Tibial artery (tissue), 4 donors: ENCODE data around the gene MED26.

Experiments
- DNase-seq, 2 donors: peaks; one replicate each; pipeline ENCODE4 v3.0.0-alpha.2; 2019
- H3K27ac ChIP-seq, 2 donors: fragments of 200-600 bp; sonication (generic) in 1 of 2; 1 replicate in 1 of 2; 2 replicates in 1 of 2; pipeline ENCODE4 v1.5.1; 2018 to 2019; ENCODE audit warnings: mild to moderate bottlenecking in 1 of 2
- H3K27me3 ChIP-seq, 2 donors: fragments of 200-600 bp; sonication (generic) in 1 of 2; one replicate each; pipeline versions ENCODE4 v1.5.1 to v1.6.0; 2016 to 2019
- H3K36me3 ChIP-seq, 3 donors: fragments of 200-600 bp; sonication (generic) in 2 of 3; one replicate each; pipeline ENCODE4 v1.5.1; 2016 to 2019; ENCODE audit warnings: mild to moderate bottlenecking in 2 of 3
- H3K4me1 ChIP-seq, 4 donors: fragments of 200-600 bp; sonication (generic) in 2 of 4; 1 replicate in 3 of 4; 2 replicates in 1 of 4; pipeline ENCODE4 v1.5.1; 2016 to 2019
- H3K4me3 ChIP-seq, 2 donors: fragments of 200-600 bp; sonication (generic) in 1 of 2; 1 replicate in 1 of 2; 2 replicates in 1 of 2; pipeline ENCODE4 v1.5.1; 2018 to 2019; ENCODE audit warnings: mild to moderate bottlenecking in 2 of 2
- H3K9me3 ChIP-seq, 3 donors: fragments of 200-600 bp; sonication (generic) in 1 of 3; one replicate each; pipeline ENCODE4 v1.5.1; 2016 to 2019
- intact Hi-C: fragments of 100-400 bp; cut with DNase I; formaldehyde crosslinking; loops from one replicate; pipeline ENCODE4 v1.15.0; 2023; ENCODE audit warnings: low total_unique reads
- TF ChIP-seq, protein P1 (sequence below), 2 experiments: fragments of 200-600 bp in 1 of 2; fragments of 450-650 bp in 1 of 2; IDR thresholded peaks; one replicate each; pipeline ENCODE4 v1.5.1; 2017 to 2019; ENCODE audit warnings: antibody characterized with exemption in 2 of 2, mild to moderate bottlenecking in 1 of 2, moderate library complexity in 1 of 2

Gene MED26

GRCh38 chr19:16594681-16595091, 33.3 kb downstream of the MED26 start:
- TF ChIP-seq, protein P1, sequence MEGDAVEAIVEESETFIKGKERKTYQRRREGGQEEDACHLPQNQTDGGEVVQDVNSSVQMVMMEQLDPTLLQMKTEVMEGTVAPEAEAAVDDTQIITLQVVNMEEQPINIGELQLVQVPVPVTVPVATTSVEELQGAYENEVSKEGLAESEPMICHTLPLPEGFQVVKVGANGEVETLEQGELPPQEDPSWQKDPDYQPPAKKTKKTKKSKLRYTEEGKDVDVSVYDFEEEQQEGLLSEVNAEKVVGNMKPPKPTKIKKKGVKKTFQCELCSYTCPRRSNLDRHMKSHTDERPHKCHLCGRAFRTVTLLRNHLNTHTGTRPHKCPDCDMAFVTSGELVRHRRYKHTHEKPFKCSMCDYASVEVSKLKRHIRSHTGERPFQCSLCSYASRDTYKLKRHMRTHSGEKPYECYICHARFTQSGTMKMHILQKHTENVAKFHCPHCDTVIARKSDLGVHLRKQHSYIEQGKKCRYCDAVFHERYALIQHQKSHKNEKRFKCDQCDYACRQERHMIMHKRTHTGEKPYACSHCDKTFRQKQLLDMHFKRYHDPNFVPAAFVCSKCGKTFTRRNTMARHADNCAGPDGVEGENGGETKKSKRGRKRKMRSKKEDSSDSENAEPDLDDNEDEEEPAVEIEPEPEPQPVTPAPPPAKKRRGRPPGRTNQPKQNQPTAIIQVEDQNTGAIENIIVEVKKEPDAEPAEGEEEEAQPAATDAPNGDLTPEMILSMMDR (IDR thresholded peaks at IDR 0.05) = no peak
- Histone ChIP-seq H3K36me3 (no peaks in the 10 kb centered on the region), H3K27ac (no peak overlapping the region), H3K4me3 (no peak overlapping the region), H3K4me1 (peaks cover 0 to 37% (median 14%) of the 10 kb centered on the region in 4 donors), H3K9me3 (no peaks in the 10 kb centered on the region), H3K27me3 (no peaks in the 10 kb centered on the region)
- intact Hi-C loops = no loop called here
- no peak for DNase-seq

GRCh38 chr19:16594131-16594586, 33.8 kb downstream of the MED26 start:
- TF ChIP-seq, protein P1 (IDR thresholded peaks at IDR 0.05) = no peak
- no peaks in the 10 kb centered on the region for H3K9me3 ChIP-seq
- intact Hi-C loops = no loop called here
- no peaks in the 10 kb centered on the region for H3K36me3 ChIP-seq
- no peak overlapping the region for H3K27ac ChIP-seq
- H3K27me3 ChIP-seq = no peaks in the 10 kb centered on the region
- peaks cover 0 to 39% (median 14%) of the 10 kb centered on the region in 4 donors for H3K4me1 ChIP-seq
- DNase-seq = no peak
- no peak overlapping the region for H3K4me3 ChIP-seq

GRCh38 chr19:16593181-16593580, 34.8 kb downstream of the MED26 start:
- H3K27ac ChIP-seq = no peak overlapping the region
- peaks cover 4 to 39% (median 19%) of the 10 kb centered on the region in 4 donors for H3K4me1 ChIP-seq
- intact Hi-C loops = no loop called here
- no peaks in the 10 kb centered on the region for H3K36me3 ChIP-seq
- no peak overlapping the region for H3K4me3 ChIP-seq
- TF ChIP-seq, protein P1 (IDR thresholded peaks at IDR 0.05) = no peak
- DNase-seq = no peak
- H3K9me3 ChIP-seq = no peaks in the 10 kb centered on the region
- no peaks in the 10 kb centered on the region for H3K27me3 ChIP-seq

GRCh38 chr19:16591803-16592556, 36.0 kb downstream of the MED26 start:
- Histone ChIP-seq H3K27ac (no peak overlapping the region), H3K4me1 (peaks cover 6 to 50% (median 29%) of the 10 kb centered on the region in 4 donors), H3K27me3 (no peaks in the 10 kb centered on the region), H3K9me3 (no peaks in the 10 kb centered on the region), H3K4me3 (no peak overlapping the region), H3K36me3 (no peaks in the 10 kb centered on the region)
- TF ChIP-seq, protein P1 (IDR thresholded peaks at IDR 0.05) = no peak
- intact Hi-C loops = no loop called here
- DNase-seq = no peak

- H3K4me3 ChIP-seq = no peak overlapping the region
- peaks cover 6 to 52% (median 33%) of the 10 kb centered on the region in 4 donors for H3K4me1 ChIP-seq
- no peak for DNase-seq
- intact Hi-C loops = no loop called here
- no peaks in the 10 kb centered on the region for H3K36me3 ChIP-seq
- no peaks in the 10 kb centered on the region for H3K9me3 ChIP-seq
- H3K27me3 ChIP-seq = no peaks in the 10 kb centered on the region
- TF ChIP-seq, protein P1 (IDR thresholded peaks at IDR 0.05) = no peak
- no peak overlapping the region for H3K27ac ChIP-seq
These were observed 36.9 kb downstream of the MED26 start for GRCh38 chr19:16590876-16591802.
